GM12873 (cell line): ENCODE measurements around the gene RBPJL.

Experiments
- CTCF ChIP-seq: IDR thresholded peaks from 2 replicates; pipeline ENCODE4 v1.5.1; 2012; ENCODE audit warnings: low read depth, mild to moderate bottlenecking, moderate library complexity, low read length, control low read depth; ENCODE audit not compliant: insufficient read depth; ENCODE audit errors: missing control alignments

Gene RBPJL

GRCh38 chr20:45268531-45268930 is 38.1 kb upstream of the RBPJL start:
- TF ChIP-seq CTCF = no peak

GRCh38 chr20:45269056-45269455 is 37.6 kb upstream of the RBPJL start:
- TF ChIP-seq CTCF = no peak

DNA sequence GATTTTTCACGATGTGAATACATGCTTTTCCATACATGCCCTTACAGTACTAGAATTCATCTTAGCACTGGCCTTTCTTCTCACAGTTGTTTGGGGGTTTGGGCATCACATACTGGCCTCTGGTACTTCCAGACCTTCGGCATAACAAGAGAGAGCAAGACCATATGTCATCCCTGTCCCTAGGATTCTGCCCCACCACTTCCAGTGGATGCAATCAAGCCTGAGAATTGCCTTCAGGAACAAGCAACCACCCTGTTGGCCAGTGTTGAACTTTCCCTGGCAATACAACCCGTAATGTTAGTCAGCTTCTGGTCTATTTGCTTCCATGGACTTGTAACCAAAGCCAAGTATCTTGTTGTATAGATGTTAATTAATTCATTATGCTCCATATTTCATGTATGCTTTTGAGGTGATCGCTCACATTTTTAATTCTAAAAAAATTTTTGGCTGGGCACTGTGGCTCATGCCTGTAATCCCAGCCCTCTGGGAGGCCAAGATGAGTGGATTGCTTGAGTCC is 36.8 kb upstream of the RBPJL start:
- TF ChIP-seq CTCF = no peak

DNA sequence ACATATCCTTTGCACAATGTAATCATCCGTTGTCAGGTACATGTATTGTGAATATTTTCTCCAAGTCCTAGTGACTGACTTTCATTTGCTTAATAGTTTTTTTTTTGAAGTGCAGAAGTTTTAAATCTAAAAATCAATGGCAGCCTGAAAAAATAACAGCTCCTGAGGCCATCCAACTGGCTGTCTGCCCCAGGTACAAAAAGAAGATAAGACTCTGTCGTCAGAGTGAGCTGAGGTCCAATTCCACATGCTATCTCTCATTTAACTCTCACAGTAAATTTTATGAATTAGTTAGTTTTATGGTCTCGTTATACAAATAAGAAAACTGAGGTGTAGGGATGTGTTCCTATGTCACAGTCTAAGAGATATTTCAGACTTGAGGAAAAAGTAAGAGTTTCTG is 31.3 kb upstream of the RBPJL start:
- no peak for TF ChIP-seq CTCF

DNA sequence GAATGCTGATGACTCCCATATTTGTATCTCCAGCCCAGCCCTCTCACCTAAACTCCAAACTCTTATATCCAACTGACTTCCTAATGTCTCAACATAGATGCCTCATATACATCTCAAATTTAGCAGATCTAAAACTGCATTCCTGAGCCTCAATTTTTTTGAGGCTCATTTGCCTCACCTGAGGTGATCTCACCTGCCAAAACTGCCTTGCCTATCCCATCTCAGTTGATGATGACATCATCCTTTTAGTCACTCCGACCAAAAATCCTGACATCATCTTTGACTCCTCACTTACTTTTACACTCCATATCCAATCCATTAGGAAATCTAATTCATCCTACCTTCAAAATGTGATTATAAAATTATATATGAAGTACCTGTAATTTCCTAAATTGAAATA is 26.6 kb upstream of the RBPJL start:
- no peak for TF ChIP-seq CTCF

GRCh38 chr20:45282700-45283550 is 23.7 kb upstream of the RBPJL start:
- no peak for TF ChIP-seq CTCF

GRCh38 chr20:45283551-45284057 is 23.0 kb upstream of the RBPJL start:
- no peak for TF ChIP-seq CTCF
